Common myeloid progenitor, CD34-positive (primary cell): Measurements from ENCODE around the gene NRBF2.
"Not testable (repeated sequence)": the region's sequence is repeated elsewhere in the genome, so short reads cannot be mapped to it uniquely, and the experiment has no call there.

ENCODE experiments used
- CTCF ChIA-PET: fragments of 350-600 bp; sonication (Branson Sonifier 250); formaldehyde crosslinking; loops from one replicate; lab custom pipeline; 2021; ENCODE audit warnings: antibody characterized with exemption; lab: Charles Lee
- POLR2A ChIA-PET: fragments of 350-600 bp; sonication (Branson Sonifier 250); formaldehyde crosslinking; loops from one replicate; lab custom pipeline; 2021; ENCODE audit warnings: antibody characterized with exemption; lab: Charles Lee
- DNase-seq, 3 donors: peaks; one replicate each; pipeline versions ENCODE4 v3.0.0 to v3.0.0-alpha.2; 2013
- H3K27ac ChIP-seq, 2 experiments: 1 replicate in 1 of 2; 2 replicates in 1 of 2; pipeline ENCODE4 v1.7.0; 2013; ENCODE audit warnings: inconsistent platforms in 2 of 2, low read length in 2 of 2, mild to moderate bottlenecking in 2 of 2, low read depth in 1 of 2, moderate library complexity in 1 of 2; ENCODE audit not compliant: severe bottlenecking in 2 of 2, insufficient read depth in 1 of 2, poor library complexity in 1 of 2
- H3K27me3 ChIP-seq, 5 experiments: replicated peaks in 2 of 5; 1 replicate in 3 of 5; 2 replicates in 2 of 5; pipeline versions ENCODE4 v1.6.1 to v1.7.0; 2013; ENCODE audit warnings: low read length in 4 of 5, mild to moderate bottlenecking in 2 of 5, moderate library complexity in 2 of 5, inconsistent platforms in 1 of 5; ENCODE audit not compliant: insufficient read depth in 5 of 5, control insufficient read depth in 4 of 5
- H3K36me3 ChIP-seq, 4 experiments: 1 replicate in 2 of 4; 2 replicates in 2 of 4; pipeline versions ENCODE4 v1.6.1 to v1.7.0; 2013; ENCODE audit warnings: low read length in 3 of 4, control low read depth in 1 of 4, mild to moderate bottlenecking in 1 of 4; ENCODE audit not compliant: control insufficient read depth in 4 of 4, insufficient read depth in 4 of 4
- H3K4me1 ChIP-seq, 4 experiments: 1 replicate in 3 of 4; 2 replicates in 1 of 4; pipeline versions ENCODE4 v1.6.1 to v1.7.1; 2013; ENCODE audit warnings: low read length in 3 of 4, mild to moderate bottlenecking in 3 of 4, control low read depth in 1 of 4, inconsistent platforms in 1 of 4, moderate library complexity in 1 of 4; ENCODE audit not compliant: control insufficient read depth in 4 of 4, insufficient read depth in 4 of 4; ENCODE audit errors: control extremely low read depth in 1 of 4
- H3K4me3 ChIP-seq, 7 experiments: 1 replicate in 4 of 7; 2 replicates in 3 of 7; pipeline versions ENCODE4 v1.5.1 to v1.7.0; 2013; ENCODE audit warnings: mild to moderate bottlenecking in 7 of 7, low read length in 6 of 7, moderate library complexity in 6 of 7, inconsistent platforms in 2 of 7, low read depth in 2 of 7, control low read depth in 1 of 7; ENCODE audit not compliant: insufficient read depth in 4 of 7, control insufficient read depth in 1 of 7; ENCODE audit errors: extremely low read depth in 1 of 7
- H3K9me3 ChIP-seq, 5 experiments: 1 replicate in 4 of 5; 2 replicates in 1 of 5; pipeline versions ENCODE4 v1.6.1 to v1.7.1; 2013; ENCODE audit warnings: low read length in 4 of 5, mild to moderate bottlenecking in 2 of 5, inconsistent platforms in 1 of 5, low read depth in 1 of 5, moderate library complexity in 1 of 5; ENCODE audit not compliant: control insufficient read depth in 4 of 5, insufficient read depth in 2 of 5; ENCODE audit errors: control extremely low read depth in 1 of 5
- WGBS: methylation state at CpG from one replicate; pipeline ENCODE4 v1.1.5; 2013; ENCODE audit not compliant: insufficient coverage; 5-methylcytosine and 5-hydroxymethylcytosine counted together

The NRBF2 gene

DNA sequence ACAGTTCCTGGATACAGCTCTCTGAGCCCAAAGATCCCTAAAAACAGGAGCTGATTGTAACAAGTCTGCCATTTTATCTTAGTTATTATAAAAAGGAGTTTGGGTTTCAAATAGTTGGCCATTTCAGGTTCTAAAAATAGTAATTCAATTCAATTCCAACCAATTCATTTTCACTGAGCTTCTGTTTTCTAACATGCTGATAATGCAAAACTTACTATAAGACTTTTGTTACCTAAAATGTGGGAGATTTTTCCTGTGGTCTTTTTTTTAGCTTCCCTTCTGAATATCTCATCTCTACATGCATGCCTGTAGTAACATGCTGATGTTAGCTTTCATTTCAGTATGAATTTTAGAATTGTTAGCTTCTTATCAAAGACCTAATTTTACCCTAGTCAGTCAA, 13.4 kb downstream of the NRBF2 start:
- H3K4me3 ChIP-seq = no peak overlapping the region
- ChIA-PET POLR2A (interaction anchor here (1.6 kb wide), 1 partner anchor 10 kb away, joined by 4 read pairs; no protein-coding TSS in a partner anchor), CTCF (interaction anchor here (0.6 to 2.9 kb wide), 5 partner anchors 12 to 649 kb away, joined by 3 to 17 read pairs (median 8); no protein-coding TSS in a partner anchor)
- H3K9me3 ChIP-seq = no peaks in the 10 kb centered on the region
- peaks cover 0 to 28% (median 5%) of the 10 kb centered on the region in 4 experiments for H3K36me3 ChIP-seq
- no peak overlapping the region for H3K27ac ChIP-seq
- no peaks in the 10 kb centered on the region for H3K27me3 ChIP-seq
- DNase-seq = no peak
- no peaks in the 10 kb centered on the region for H3K4me1 ChIP-seq

- Histone ChIP-seq H3K4me1 (no peaks in the 10 kb centered on the region), H3K27me3 (no peaks in the 10 kb centered on the region), H3K36me3 (peaks cover 3 to 38% (median 22%) of the 10 kb centered on the region in 4 experiments), H3K4me3 (no peak overlapping the region), H3K27ac (no peak overlapping the region), H3K9me3 (no peaks in the 10 kb centered on the region)
- POLR2A ChIA-PET = no interaction called here
- CTCF ChIA-PET = interaction anchor here (1.5 kb wide), 1 partner anchor 10 kb away, joined by 7 read pairs; no protein-coding TSS in a partner anchor
- no peak for DNase-seq
- 100% methylated on average over 3 of the region's 4 CpGs for WGBS
Observed at GRCh38 chr10:63150745-63151144, 17.6 kb downstream of the NRBF2 start.

DNA sequence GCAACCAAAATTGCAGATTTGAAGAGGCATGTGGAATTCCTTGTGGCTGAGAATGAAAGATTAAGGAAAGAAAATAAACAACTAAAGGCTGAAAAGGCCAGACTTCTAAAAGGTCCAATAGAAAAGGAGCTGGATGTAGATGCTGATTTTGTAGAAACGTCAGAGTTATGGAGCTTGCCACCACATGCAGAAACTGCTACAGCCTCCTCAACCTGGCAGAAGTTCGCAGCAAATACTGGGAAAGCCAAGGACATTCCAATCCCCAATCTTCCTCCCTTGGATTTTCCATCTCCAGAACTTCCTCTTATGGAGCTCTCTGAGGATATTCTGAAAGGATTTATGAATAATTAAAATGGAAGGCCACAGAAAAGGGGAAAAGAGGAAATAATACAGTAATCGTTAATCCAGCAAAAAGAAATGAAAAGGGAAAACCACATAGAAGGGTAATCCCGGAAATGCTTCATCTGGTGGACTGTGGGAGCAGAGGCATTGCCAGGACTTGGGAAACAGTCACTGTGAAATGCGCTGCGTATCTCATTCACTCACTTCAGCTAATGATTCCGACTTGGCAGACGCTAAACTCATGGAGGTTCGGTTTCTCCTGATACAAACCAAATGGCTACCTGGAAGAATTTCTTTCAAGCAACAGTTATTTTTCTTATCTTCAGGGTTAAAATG, 20.9 kb downstream of the NRBF2 start:
- POLR2A ChIA-PET, H3K4me1 ChIP-seq, H3K9me3 ChIP-seq, H3K4me3 ChIP-seq, H3K27me3 ChIP-seq, DNase-seq, H3K27ac ChIP-seq: not testable (repeated sequence)
- WGBS = 98% methylated on average over 5 of the region's 9 CpGs
- CTCF ChIA-PET = interaction anchor here (15.9 kb wide), 1 partner anchor 564 kb away, joined by 232 read pairs; no protein-coding TSS in a partner anchor
- peaks cover 3 to 26% (median 21%) of the 10 kb centered on the region in 4 experiments for H3K36me3 ChIP-seq

DNA sequence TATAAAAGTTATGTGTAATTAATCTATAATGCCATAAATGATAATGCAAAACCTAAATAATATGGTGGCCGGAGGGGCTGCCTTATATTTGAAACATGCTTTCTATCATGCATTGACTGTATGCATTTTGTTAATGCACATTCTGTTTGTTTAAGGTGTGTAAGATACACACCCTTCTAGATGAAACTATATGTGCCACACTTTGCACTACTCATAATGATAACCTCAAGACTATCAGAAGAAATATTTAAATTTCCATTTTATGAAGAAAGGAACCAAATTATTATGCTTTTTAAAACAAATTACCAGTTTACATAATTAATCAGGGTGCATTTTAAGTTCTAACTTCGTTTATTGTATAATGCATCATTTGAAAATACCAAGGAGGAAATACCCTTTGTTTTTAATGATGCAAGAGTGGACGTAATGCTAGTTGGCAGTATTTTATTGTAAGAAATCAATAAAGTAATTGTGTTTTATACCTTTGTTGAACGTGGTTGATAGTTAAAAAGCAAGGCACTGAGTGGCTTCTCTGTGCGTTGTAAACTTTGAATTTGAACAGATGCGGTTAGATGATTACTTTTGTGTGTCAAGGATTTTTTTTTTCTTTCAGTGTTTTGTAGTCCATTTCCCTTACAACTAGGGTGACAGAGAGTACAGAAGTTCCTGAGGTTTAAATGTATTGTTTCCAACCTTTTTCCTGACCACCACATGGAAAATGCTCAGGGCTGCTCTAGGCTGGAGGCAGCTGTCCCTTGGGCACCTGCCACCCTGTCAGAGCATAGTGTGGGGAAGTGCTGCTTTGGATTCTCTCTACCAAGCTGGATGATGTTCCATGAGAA, 21.6 kb downstream of the NRBF2 start:
- WGBS = 81% methylated on average over 3 of the region's 6 CpGs
- Histone ChIP-seq H3K27ac (no peak overlapping the region), H3K9me3 (no peaks in the 10 kb centered on the region), H3K36me3 (peaks cover 3 to 26% (median 20%) of the 10 kb centered on the region in 4 experiments), H3K4me3 (no peak overlapping the region), H3K27me3 (no peaks in the 10 kb centered on the region), H3K4me1 (no peaks in the 10 kb centered on the region)
- ChIA-PET POLR2A (interaction anchor here (0.9 kb wide), 1 partner anchor 474 kb away, joined by 3 read pairs; no protein-coding TSS in a partner anchor), CTCF (interaction anchor here (3.9 to 15.9 kb wide), 4 partner anchors 13 to 563 kb away, joined by 28 to 232 read pairs (median 46); no protein-coding TSS in a partner anchor)
- DNase-seq = no peak

DNA sequence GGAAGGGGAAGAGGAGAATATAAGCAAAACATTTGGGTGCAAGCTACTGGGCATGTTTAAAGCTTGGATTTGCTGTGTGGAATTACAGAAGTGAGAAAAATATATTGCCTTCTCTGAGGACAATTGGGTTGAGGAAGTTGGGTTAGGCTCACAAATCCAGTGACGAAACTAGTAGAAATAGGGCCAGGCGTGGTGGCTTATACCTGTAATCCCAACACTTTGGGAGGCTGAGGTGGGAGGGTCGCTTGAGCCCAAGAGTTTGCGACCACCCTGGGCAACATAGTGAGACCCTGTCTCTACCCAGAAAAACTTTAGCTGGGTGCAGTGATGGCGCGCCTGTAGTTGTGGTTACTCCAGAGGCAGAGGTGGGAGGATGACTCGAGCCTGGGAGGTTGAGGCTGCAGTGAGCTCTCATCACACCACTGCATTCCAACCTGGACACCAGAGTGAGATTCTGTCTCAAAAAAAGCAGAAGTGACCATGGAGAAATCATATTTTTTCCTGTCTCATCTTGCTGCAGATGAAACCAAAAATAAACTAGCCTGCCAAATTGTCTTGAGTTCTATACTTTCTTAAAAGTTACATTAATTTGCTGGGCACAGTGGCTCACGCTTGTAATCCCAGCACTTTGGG, 22.4 kb downstream of the NRBF2 start:
- CTCF ChIA-PET = interaction anchor here (1.1 to 15.9 kb wide), 8 partner anchors 9 to 717 kb away, joined by 3 to 232 read pairs (median 24); no protein-coding TSS in a partner anchor
- no peak overlapping the region for H3K4me3 ChIP-seq
- H3K27ac ChIP-seq = no peak overlapping the region
- H3K27me3 ChIP-seq = no peaks in the 10 kb centered on the region
- no peaks in the 10 kb centered on the region for H3K9me3 ChIP-seq
- no peaks in the 10 kb centered on the region for H3K4me1 ChIP-seq
- POLR2A ChIA-PET = interaction anchor here (0.9 kb wide), 1 partner anchor 474 kb away, joined by 3 read pairs; no protein-coding TSS in a partner anchor
- no peak for DNase-seq
- H3K36me3 ChIP-seq = peaks cover 3 to 26% (median 17%) of the 10 kb centered on the region in 4 experiments
- 98% methylated on average over 5 of the region's 8 CpGs for WGBS

GRCh38 chr10:63156236-63156635, 23.1 kb downstream of the NRBF2 start:
- H3K27me3 ChIP-seq = no peaks in the 10 kb centered on the region
- CTCF ChIA-PET = interaction anchor here (0.5 to 15.9 kb wide), 13 partner anchors 9 to 718 kb away, joined by 3 to 232 read pairs (median 5); no protein-coding TSS in a partner anchor
- H3K4me3 ChIP-seq = no peak overlapping the region
- no peaks in the 10 kb centered on the region for H3K9me3 ChIP-seq
- no peak for DNase-seq
- no peaks in the 10 kb centered on the region for H3K4me1 ChIP-seq
- H3K27ac ChIP-seq = no peak overlapping the region
- no CpG with 5 or more reads among the region's 2 CpGs for WGBS
- POLR2A ChIA-PET = no interaction called here
- H3K36me3 ChIP-seq = peaks cover 0 to 26% (median 13%) of the 10 kb centered on the region in 4 experiments
